Large intestine (tissue), 3 donors: ENCODE measurements around the gene ATP5F1D. TPM values are rescaled to one million over a fixed set of nuclear protein-coding genes. Genes with fewer than 3 reads are reported as not detected.

ENCODE experiments used
- DNase-seq, 2 donors: peaks; one replicate each; pipeline versions ENCODE4 v3.0.0 to v3.0.0-alpha.2; 2013
- H3K27ac ChIP-seq: one replicate; pipeline ENCODE4 v1.5.1; 2013; ENCODE audit warnings: low read length
- H3K27me3 ChIP-seq: 2 replicates; pipeline ENCODE4 v1.6.1; 2013; ENCODE audit warnings: low read length; ENCODE audit not compliant: control insufficient read depth, insufficient read depth
- H3K36me3 ChIP-seq: 2 replicates; pipeline ENCODE4 v1.6.1; 2013; ENCODE audit warnings: low read length; ENCODE audit not compliant: control insufficient read depth, insufficient read depth
- H3K4me1 ChIP-seq: one replicate; pipeline ENCODE4 v1.6.1; 2013; ENCODE audit warnings: low read length; ENCODE audit not compliant: control insufficient read depth, insufficient read depth
- H3K4me3 ChIP-seq: one replicate; pipeline ENCODE4 v1.5.1; 2013; ENCODE audit warnings: low read length
- H3K9me3 ChIP-seq: one replicate; pipeline ENCODE4 v1.6.1; 2013; ENCODE audit warnings: mild to moderate bottlenecking, low read depth, low read length, moderate library complexity; ENCODE audit not compliant: control insufficient read depth
- WGBS: methylation state at CpG from one replicate; pipeline ENCODE4 v1.1.5; 2013; ENCODE audit warnings: low lambda C conversion rate; ENCODE audit not compliant: insufficient coverage; 5-methylcytosine and 5-hydroxymethylcytosine counted together
- polyA plus RNA-seq: library from polyadenylated mRNA; unstranded; fragments of 120-200 nt; gene quantifications from one replicate; pipeline ENCODE4 v1.2.1, GENCODE V29; 2013

ATP5F1D gene
- polyA plus RNA-seq, 1 donor = 136 TPM

- Histone ChIP-seq H3K9me3 (peaks cover 12% of the 10 kb centered on the region), H3K36me3 (peaks cover 64% of the 10 kb centered on the region), H3K27ac (peak overlapping the region; percentile 56), H3K27me3 (no peaks in the 10 kb centered on the region), H3K4me3 (no peak overlapping the region), H3K4me1 (peaks cover 59% of the 10 kb centered on the region)
- DNase-seq = no peak
- no CpG with 5 or more reads among the region's 20 CpGs for WGBS
Measured at GRCh38 chr19:1254530-1255185, 13.1 kb downstream of the ATP5F1D start.

DNA sequence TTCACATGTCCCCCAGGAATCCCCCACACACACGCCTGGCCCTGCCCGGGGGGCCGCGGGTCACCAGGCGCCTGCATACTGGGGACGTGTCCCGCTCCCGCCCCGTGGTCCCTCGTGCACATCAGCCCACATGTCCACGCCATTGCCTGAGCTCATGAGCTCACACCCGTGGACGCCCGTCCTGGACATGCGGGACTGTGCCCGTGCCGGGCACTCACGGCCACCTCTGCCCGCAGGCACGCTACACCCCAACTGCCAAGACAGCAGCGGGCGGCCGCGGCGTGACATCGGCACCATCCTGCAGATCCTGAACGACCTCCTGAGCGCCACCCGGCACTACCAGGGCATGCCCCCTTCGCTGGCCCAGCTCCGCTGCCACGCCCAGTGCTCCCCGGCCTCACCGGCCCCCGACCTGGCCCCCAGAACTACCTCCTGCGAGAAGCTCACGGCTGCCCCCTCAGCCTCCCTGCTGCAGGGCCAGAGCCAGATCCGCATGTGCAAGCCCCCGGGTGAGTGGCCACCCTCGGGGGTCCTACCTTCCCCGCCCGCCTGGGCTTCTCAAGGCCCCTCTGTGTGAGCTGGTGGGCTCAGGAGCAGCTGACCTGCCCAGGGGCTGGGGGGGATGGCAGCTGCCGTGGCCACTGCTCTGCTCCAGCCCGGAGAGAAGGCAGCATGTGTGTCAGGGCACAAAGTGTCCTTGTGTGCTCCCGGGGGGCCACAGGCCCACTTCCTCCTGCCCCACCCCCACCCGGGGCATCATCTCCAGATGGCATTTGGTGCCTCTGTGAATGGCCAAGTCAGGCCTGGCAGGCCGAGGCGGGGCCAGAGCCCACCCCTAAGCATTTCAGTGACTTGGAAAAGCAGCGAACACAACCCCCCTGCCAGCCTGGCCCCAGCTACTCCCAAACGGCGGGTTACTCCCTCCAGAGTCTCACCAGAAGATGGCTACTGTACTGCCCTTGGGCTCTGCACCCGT lies 13.9 kb downstream of the ATP5F1D start:
- Histone ChIP-seq H3K4me1 (peaks cover 67% of the 10 kb centered on the region), H3K27me3 (no peaks in the 10 kb centered on the region), H3K27ac (peak overlapping the region; percentile 53), H3K36me3 (peaks cover 62% of the 10 kb centered on the region), H3K9me3 (peaks cover 12% of the 10 kb centered on the region), H3K4me3 (no peak overlapping the region)
- no CpG with 5 or more reads among the region's 52 CpGs for WGBS
- DNase-seq = no peak

DNA sequence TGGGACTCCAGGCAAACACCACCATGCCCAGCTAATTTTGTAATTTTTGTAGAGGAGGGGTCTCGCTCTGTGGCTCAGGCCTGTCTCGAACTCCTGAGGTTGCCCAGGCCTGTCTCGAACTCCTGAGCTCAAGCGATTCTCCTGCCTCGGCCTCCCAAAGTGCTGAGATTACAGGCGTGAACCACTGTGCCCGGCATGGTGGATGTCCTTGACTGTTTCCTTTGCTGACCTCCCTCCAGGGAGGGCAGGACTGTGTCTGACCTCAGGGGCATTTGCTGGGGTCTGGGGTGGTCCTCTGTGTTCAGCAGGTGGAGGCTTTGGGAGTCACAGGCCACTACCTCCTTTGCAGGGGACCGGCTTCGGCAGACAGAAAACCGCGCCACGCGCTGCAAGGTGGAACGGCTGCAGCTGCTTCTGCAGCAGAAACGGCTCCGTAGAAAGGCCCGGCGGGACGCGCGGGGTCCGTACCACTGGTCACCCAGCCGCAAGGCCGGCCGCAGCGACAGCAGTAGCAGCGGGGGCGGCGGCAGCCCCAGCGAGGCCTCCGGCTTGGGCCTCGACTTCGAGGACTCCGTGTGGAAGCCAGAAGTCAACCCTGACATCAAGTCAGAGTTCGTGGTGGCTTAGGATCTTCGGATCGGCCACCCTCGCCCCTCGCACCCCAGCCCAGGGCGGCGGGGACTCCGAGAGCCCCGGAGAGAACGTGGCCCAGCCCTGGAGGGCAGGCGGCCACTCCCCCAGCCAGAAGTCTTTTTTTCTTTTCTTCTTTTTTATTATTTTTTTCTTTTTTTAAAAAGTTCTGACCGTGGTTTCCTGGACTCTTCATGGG lies 15.3 kb downstream of the ATP5F1D start:
- Histone ChIP-seq H3K27me3 (no peaks in the 10 kb centered on the region), H3K4me3 (no peak overlapping the region), H3K27ac (peak overlapping the region; percentile 82), H3K36me3 (peaks cover 53% of the 10 kb centered on the region), H3K9me3 (peaks cover 12% of the 10 kb centered on the region), H3K4me1 (peaks cover 77% of the 10 kb centered on the region)
- DNase-seq = no peak
- 36% methylated on average over 1 of the region's 46 CpGs for WGBS

DNA sequence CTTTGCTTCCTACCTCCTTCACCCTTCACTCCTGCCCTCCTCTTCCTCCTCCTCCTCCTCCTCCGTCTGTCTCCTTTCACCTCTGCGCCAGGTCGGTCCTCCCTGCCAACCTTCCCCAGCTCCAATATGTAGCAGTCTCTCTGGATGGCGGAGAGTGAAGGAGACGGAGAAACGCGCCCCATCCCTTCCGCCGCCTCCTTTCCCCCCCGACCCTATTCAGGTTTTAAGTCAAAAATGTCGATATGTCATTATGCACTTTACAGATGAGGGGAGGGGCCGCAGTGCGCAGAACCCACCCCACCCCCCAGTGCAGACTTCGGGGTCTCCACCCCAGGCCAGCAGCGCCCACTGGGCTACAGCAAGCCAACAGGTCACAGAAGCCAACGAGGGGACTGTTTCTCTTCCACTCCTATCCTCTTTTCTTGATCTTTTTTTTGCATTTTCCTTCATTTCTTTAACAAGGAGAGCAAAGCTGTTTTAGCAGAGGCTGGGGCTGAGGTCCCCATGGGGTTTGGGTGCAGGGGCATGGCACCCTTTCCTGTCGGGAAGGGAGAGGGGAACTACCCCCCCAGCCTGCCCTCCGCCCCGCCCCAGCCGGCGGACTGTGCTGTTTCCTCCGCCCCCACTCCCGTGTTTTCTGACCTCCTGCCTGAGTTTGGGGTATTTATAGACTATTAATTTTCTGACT lies 16.1 kb downstream of the ATP5F1D start:
- H3K9me3 ChIP-seq = peaks cover 13% of the 10 kb centered on the region
- H3K27me3 ChIP-seq = no peaks in the 10 kb centered on the region
- H3K27ac ChIP-seq = peak overlapping the region; percentile 82
- DNase-seq = no peak
- H3K36me3 ChIP-seq = peaks cover 50% of the 10 kb centered on the region
- no CpG with 5 or more reads among the region's 23 CpGs for WGBS
- no peak overlapping the region for H3K4me3 ChIP-seq
- peaks cover 84% of the 10 kb centered on the region for H3K4me1 ChIP-seq

- H3K4me1 ChIP-seq = peaks cover 89% of the 10 kb centered on the region
- DNase-seq = no peak
- H3K27ac ChIP-seq = peak overlapping the region; percentile 82
- H3K27me3 ChIP-seq = no peaks in the 10 kb centered on the region
- H3K9me3 ChIP-seq = peaks cover 15% of the 10 kb centered on the region
- no CpG with 5 or more reads among the region's 8 CpGs for WGBS
- peaks cover 50% of the 10 kb centered on the region for H3K36me3 ChIP-seq
- H3K4me3 ChIP-seq = no peak overlapping the region
Measured at GRCh38 chr19:1258163-1258492, 16.6 kb downstream of the ATP5F1D start.

DNA sequence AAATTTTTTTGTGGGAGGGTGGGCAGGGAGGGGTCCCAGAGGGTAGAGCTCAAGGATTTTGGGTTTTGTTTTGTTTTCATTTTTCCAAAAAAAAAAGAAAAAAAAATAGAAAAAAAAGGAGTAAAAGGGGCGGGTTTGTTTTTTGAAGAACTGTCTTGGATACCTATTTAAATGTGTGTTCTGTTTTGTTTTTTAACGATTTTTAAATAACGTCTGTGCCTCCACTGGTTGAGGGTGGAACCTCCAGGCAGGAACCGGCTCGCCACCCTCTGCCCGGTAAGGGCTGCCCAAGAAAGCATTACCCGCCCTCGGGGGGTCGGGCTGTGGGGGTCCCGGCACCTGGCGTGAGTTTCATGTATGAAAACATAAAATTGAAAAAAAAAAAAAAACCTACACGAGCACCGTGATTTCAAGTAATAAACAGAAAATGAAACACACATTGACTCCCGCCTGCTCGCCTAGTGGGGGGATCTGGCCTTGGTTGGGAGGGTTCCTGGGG lies 17.2 kb downstream of the ATP5F1D start:
- DNase-seq = no peak
- peak overlapping the region; percentile 82 for H3K27ac ChIP-seq
- H3K27me3 ChIP-seq = no peaks in the 10 kb centered on the region
- H3K4me3 ChIP-seq = peak overlapping the region; percentile 26
- peaks cover 15% of the 10 kb centered on the region for H3K9me3 ChIP-seq
- H3K4me1 ChIP-seq = peaks cover 88% of the 10 kb centered on the region
- no CpG with 5 or more reads among the region's 15 CpGs for WGBS
- H3K36me3 ChIP-seq = peaks cover 48% of the 10 kb centered on the region

GRCh38 chr19:1259206-1259875 lies 17.8 kb downstream of the ATP5F1D start:
- Histone ChIP-seq H3K9me3 (peaks cover 15% of the 10 kb centered on the region), H3K4me1 (peaks cover 87% of the 10 kb centered on the region), H3K36me3 (peaks cover 43% of the 10 kb centered on the region), H3K27ac (peak overlapping the region; percentile 82), H3K4me3 (peak overlapping the region; percentile 26), H3K27me3 (no peaks in the 10 kb centered on the region)
- no CpG with 5 or more reads among the region's 17 CpGs for WGBS
- DNase-seq = peak; percentile 90 to 95

DNA sequence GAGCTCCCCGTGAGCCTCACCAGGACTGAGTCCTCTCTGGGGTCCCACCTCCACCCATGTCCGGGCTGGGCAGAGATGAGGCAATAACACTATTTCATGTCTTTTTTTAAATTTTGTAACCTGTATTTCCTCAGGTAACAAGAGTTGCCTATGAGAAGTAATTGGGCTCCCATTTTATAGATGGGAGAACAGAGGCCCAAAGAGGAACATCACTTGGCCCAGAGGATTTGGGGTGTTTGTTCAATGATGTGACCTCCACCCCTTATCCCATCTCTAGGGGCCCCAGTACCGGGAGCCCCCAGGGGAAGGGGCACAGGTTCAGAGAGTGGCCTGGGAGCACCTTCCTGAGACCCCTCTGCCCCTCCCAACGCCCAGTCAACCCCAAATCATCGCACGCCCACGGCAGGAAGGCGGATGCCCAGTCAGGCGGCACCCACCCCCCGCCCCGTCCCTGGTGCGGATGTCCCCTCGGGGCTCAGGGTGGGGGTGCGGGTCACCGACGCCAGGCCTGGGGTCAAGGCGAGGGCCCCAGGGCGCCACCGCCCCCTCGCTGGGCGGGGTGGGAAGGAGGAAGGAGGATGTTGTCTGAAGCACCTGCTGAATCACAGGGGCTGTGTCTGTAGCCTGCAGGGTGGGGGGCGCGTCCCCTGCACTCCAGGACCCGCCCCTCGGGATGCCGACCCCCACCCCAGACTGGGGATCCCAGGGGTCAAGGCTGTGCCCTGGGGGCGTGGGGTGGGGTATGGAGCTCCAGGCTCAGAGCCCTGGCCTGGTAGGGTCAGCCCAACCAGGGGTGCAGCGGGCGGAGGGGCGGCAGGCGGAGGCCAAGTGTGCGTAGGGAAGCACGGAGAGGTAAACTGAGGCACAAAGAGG lies 18.6 kb downstream of the ATP5F1D start:
- DNase-seq = peak in 1 of 2 donors; percentile 67
- peaks cover 87% of the 10 kb centered on the region for H3K4me1 ChIP-seq

More for the DNA sequence above, 18.6 kb downstream of the ATP5F1D start:
- Histone ChIP-seq H3K27me3 (no peaks in the 10 kb centered on the region), H3K36me3 (peaks cover 36% of the 10 kb centered on the region), H3K27ac (peak overlapping the region; percentile 82), H3K9me3 (peaks cover 12% of the 10 kb centered on the region), H3K4me3 (peak overlapping the region; percentile 29)
- WGBS = no CpG with 5 or more reads among the region's 33 CpGs
